NCI-H82 treated with DMSO at 0.1 percent for 48 hours (cell line): Measurements from ENCODE around the gene CTH.
A peak's percentile ranks its signal among the peaks of the same experiment; 100 is the strongest.
"Not testable (repeated sequence)": the region's sequence is repeated elsewhere in the genome, so short reads cannot be mapped to it uniquely, and the experiment has no call there.

Experiments used
- DNase-seq: peaks from one replicate; lab custom pipeline; 2025; ENCODE audit not compliant: unreplicated experiment; lab: John Stamatoyannopoulos, UW

Gene CTH

DNA sequence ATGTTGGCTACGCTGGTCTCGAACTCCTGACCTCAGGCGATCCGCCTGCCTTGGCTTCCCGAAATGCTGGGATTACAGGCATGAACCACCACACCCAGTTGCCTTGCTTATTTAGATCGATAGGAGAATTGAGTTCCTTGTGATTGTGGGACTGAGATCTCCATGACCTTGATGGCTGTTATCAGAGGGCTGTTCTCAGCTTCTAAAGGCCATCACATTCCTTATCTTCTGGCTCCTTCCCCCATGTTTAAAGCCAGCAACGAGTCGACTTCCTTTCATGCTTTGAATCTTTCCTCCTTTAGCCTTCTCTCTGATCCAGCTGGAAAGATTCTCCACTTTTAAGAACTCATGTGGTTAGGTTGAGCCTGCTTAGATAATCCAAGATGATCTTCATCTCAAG, 38.0 kb downstream of the CTH start:
- DNase-seq = no peak

GRCh38 chr1:70452164-70452939, 41.3 kb downstream of the CTH start:
- DNase-seq = not testable (repeated sequence)

DNA sequence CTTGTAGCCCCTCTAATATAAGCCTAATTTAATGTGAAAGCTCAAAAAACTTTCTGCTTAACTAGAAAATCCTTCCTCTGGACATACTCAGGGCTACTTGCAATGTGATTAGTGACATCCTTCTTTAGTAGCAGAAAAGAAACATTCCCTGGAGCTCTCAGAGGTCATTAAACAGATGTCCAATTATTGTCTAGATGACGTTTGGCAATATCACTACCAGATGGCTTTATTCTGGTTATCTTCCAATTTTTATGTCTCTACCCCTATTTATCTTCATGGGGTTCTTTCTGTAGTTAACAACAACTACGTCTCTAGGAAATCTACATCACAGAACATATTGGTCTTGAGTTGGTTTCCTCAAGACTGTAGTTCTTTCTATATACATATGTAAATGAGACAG, 44.2 kb downstream of the CTH start:
- DNase-seq = no peak

- no peak for DNase-seq
Measured at GRCh38 chr1:70458131-70458530, 47.1 kb downstream of the CTH start.

GRCh38 chr1:70459496-70460225, 48.6 kb downstream of the CTH start:
- no peak for DNase-seq

DNA sequence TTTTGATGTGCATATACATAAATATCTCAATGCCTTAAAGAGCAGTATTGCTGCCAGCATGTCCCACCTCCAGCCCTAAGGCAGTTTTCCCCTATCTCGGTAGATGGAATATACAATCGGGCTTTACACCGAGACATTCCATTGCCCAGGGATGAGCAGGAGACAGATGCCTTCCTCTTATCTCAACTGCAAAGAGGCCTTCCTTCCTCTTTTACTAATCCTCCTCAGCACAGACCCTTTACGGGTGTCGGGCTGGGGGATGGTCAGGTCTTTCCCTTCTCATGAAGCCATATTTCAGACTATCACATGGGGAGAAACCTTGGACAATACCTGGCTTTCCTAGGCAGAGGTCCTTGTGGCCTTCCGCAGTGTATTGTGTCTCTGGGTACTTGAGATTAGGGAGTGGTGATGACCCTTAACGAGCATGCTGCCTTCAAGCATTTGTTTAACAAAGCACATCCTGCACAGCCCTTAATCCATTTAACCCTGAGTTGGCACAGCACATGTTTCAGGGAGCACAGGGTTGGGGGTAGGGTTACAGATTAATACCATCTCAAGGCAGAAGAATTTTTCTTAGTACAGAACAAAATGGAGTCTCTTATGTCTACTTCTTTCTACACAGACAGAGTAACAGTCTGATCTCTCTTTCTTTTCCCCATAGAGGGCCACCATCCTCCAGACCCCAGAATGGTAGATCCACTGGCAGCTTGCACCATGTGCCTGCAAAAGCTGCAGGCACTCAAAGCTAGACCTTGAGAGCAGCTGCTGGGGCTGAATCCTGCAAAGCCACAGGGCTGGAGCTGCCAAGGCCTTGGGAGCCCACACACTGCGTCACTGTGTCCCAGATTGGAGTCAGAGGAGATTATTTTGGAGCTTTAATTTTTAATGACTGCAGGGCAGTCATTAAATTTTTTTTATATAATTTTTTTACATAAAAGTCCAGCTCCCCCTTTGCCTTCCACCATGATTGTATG, 50.0 kb downstream of the CTH start:
- not testable (repeated sequence) for DNase-seq

DNA sequence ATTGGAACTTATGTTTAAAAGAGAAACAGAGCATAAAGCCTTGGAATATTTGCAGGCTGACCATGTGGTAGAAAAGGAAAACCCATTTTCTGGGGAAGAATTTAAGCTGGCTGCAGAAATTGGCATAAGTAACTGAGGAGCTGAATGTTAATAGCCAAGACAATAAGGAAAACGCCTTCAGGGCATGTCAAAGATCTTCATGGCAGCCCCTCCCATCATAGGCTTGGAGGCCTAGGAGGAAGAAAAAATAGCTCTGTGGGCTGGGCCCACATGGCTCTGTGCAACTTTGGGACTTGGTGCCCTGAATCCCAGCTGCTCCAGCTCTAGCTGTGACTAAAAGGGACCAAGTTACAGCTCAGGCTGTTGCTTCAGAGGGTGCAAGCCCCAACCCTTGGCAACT, 51.5 kb downstream of the CTH start:
- no peak for DNase-seq

- no peak for DNase-seq
Measured at GRCh38 chr1:70465911-70466310, 54.8 kb downstream of the CTH start.

GRCh38 chr1:70467531-70467930, 56.5 kb downstream of the CTH start:
- DNase-seq = no peak

GRCh38 chr1:70468180-70468579, 57.1 kb downstream of the CTH start:
- DNase-seq = no peak

GRCh38 chr1:70469184-70469583, 58.1 kb downstream of the CTH start:
- DNase-seq = not testable (repeated sequence)

- no peak for DNase-seq
Measured at GRCh38 chr1:70475023-70475422, 64.0 kb downstream of the CTH start.

GRCh38 chr1:70477090-70477489, 66.0 kb downstream of the CTH start:
- no peak for DNase-seq

GRCh38 chr1:70477905-70478304, 66.8 kb downstream of the CTH start:
- DNase-seq = not testable (repeated sequence)

GRCh38 chr1:70483342-70483741, 72.3 kb downstream of the CTH start:
- DNase-seq = peak; percentile 83

DNA sequence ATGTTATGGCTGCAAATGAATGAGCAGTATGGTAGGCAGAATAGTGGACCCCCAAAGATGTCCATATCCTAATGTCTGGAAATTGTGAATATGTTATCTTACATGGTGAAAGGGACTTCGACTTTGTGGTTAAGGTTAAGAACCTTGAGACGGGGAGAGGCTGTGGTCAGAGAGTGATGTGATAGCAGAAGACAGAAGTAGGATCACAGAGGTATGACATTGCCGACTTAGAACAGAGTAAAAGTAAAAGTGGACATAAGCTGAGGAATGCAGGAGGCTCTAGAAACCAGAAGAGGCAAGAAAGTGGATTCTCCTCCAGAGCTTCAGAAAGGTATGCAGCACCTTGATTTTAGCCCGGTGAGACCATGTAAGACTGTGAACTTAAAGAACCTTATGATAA, 74.6 kb downstream of the CTH start:
- no peak for DNase-seq

DNA sequence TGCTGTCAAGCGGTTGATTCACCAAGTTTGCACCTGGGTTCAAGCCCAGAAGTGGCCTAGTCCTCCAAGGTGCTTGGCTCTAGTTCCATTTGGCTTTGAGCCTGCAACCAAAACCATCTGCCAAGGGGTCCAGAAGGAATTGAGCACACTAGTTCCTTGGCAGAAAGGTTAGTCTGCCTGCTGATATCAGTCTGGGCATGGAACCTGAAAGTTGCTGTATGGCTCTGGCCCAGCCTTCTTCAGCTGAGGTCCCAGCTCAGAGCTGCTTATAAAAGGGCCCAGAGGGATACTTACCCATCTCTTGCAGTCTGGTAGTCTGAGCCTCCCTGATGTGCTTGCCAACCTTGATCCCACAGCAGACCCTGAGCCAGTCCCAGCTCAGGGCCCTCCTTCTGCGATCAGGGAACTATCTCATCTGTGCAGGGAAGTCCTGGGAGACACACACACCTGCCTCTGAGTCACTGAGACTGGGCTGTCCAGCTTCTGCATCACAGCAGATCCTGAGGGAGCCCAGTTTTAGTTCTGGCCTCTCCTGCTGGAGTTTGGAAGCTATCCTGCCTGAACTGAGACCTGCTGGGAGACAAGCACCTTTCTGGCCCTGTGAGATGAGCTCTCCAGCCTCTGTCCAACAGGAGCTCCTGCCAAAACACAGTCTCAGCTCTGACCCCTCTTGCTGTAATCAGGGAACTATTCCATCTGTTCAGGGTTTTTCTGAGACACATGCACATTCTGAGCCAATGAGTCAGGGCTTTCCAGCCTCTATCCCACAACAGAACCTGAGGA, 75.8 kb downstream of the CTH start:
- no peak for DNase-seq

- DNase-seq = no peak
Measured at GRCh38 chr1:70487459-70487815, 76.4 kb downstream of the CTH start.

- DNase-seq = peak; percentile 91
Measured at GRCh38 chr1:70487910-70488665, 77.0 kb downstream of the CTH start.
